Peyer's patch (tissue), 4 donors: ENCODE data around the gene EME2. TPM values are rescaled to one million over a fixed set of nuclear protein-coding genes. Genes with fewer than 3 reads are reported as not detected.
A peak's percentile ranks its signal among the peaks of the same experiment; 100 is the strongest.
"Not testable (repeated sequence)": the region's sequence is repeated elsewhere in the genome, so short reads cannot be mapped to it uniquely, and the experiment has no call there.

Experiments used
- DNase-seq, 3 donors: peaks; one replicate each; pipeline ENCODE4 v3.0.0-alpha.2; 2017 to 2019
- H3K27ac ChIP-seq, 4 donors: fragments of 200-600 bp; sonication (generic); one replicate each; pipeline ENCODE4 v1.5.1; 2016 to 2019
- H3K27me3 ChIP-seq, 2 donors: fragments of 200-600 bp; sonication (generic); one replicate each; pipeline ENCODE4 v1.5.1; 2019
- H3K36me3 ChIP-seq, 3 donors: fragments of 200-600 bp; sonication (generic); one replicate each; pipeline ENCODE4 v1.5.1; 2016 to 2019
- H3K4me1 ChIP-seq, 4 donors: fragments of 200-600 bp; sonication (generic); one replicate each; pipeline ENCODE4 v1.5.1; 2016 to 2019
- H3K4me3 ChIP-seq, 4 donors: fragments of 200-600 bp; sonication (generic); 1 replicate in 3 of 4; 2 replicates in 1 of 4; pipeline ENCODE4 v1.5.1; 2016 to 2019; ENCODE audit warnings: mild to moderate bottlenecking in 1 of 4
- H3K9me3 ChIP-seq, 4 donors: fragments of 200-600 bp; sonication (generic); one replicate each; pipeline ENCODE4 v1.5.1; 2016 to 2019; ENCODE audit warnings: mild to moderate bottlenecking in 1 of 4
- CTCF ChIP-seq, 6 experiments: fragments of 450-650 bp in 4 of 6; fragments of 200-600 bp in 2 of 6; sonication (generic) in 1 of 6; IDR thresholded peaks; one replicate each; pipeline ENCODE4 v1.5.1; 2017 to 2019; ENCODE audit warnings: antibody characterized with exemption in 6 of 6, mild to moderate bottlenecking in 3 of 6, moderate library complexity in 1 of 6
- POLR2A ChIP-seq, 2 donors: fragments of 450-650 bp; IDR thresholded peaks; one replicate each; pipeline ENCODE4 v1.5.1; 2017; ENCODE audit warnings: antibody characterized with exemption in 2 of 2, mild to moderate bottlenecking in 2 of 2, moderate library complexity in 2 of 2
- total RNA-seq, 4 donors: library from RNA; depleted of rRNA; stranded (reverse); fragments of >200 nt; gene quantifications; one replicate each; pipeline ENCODE4 v1.1.0, GENCODE V29; 2016

The EME2 gene
- total RNA-seq, 4 donors from 2014 or later, result 54.6 to 99.9 (median 67.0) TPM

- no peaks in the 10 kb centered on the region for H3K4me1 ChIP-seq
- H3K27ac ChIP-seq, result no peak within 1 kb of the TSS
- no peaks in the 10 kb centered on the region for H3K27me3 ChIP-seq
- H3K4me3 ChIP-seq, result no peak within 1 kb of the TSS
- peaks cover 0 to 18% (median 0%) of the 10 kb centered on the region in 3 donors for H3K36me3 ChIP-seq
- H3K9me3 ChIP-seq, result peaks cover 0 to 4% (median 0%) of the 10 kb centered on the region in 4 donors
- no peak for TF ChIP-seq CTCF (IDR thresholded peaks at IDR 0.05)
- TF ChIP-seq POLR2A (IDR thresholded peaks at IDR 0.05), result no peak
- peak in 2 of 3 donors; percentile 41 to 53 for DNase-seq
Measured at GRCh38 chr16:1793578-1794220, 21.1 kb downstream of the EME2 start, which contains the start of gene IGFALS. Gene IGFALS (minus strand): TSS chr16:1793705. CDS start chr16:1793652, 53 bp downstream.

- TF ChIP-seq CTCF (IDR thresholded peaks at IDR 0.05) (no peak), POLR2A (IDR thresholded peaks at IDR 0.05) (no peak)
- H3K4me3 ChIP-seq, result no peak overlapping the region
- H3K9me3 ChIP-seq, result peaks cover 0 to 4% (median 0%) of the 10 kb centered on the region in 4 donors
- no peaks in the 10 kb centered on the region for H3K4me1 ChIP-seq
- no peaks in the 10 kb centered on the region for H3K27me3 ChIP-seq
- H3K36me3 ChIP-seq, result peaks cover 0 to 12% (median 0%) of the 10 kb centered on the region in 3 donors
- H3K27ac ChIP-seq, result no peak overlapping the region
- DNase-seq, result peak in 1 of 3 donors; percentile 47
Measured at GRCh38 chr16:1794221-1794871, 21.7 kb downstream of the EME2 start.

- peaks cover 0 to 7% (median 0%) of the 10 kb centered on the region in 3 donors for H3K36me3 ChIP-seq
- H3K27ac ChIP-seq, result no peak overlapping the region
- no peaks in the 10 kb centered on the region for H3K27me3 ChIP-seq
- peaks cover 0 to 4% (median 0%) of the 10 kb centered on the region in 4 donors for H3K9me3 ChIP-seq
- H3K4me1 ChIP-seq, result no peaks in the 10 kb centered on the region
- no peak for DNase-seq
- no peak overlapping the region for H3K4me3 ChIP-seq
- TF ChIP-seq POLR2A (IDR thresholded peaks at IDR 0.05) (no peak), CTCF (IDR thresholded peaks at IDR 0.05) (no peak)
Measured at GRCh38 chr16:1794908-1795666, 22.5 kb downstream of the EME2 start.

GRCh38 chr16:1799263-1799662 is 26.7 kb downstream of the EME2 start:
- H3K4me3 ChIP-seq, H3K36me3 ChIP-seq, H3K27ac ChIP-seq, H3K27me3 ChIP-seq, DNase-seq, H3K9me3 ChIP-seq, H3K4me1 ChIP-seq: not testable (repeated sequence)

GRCh38 chr16:1800701-1801100 is 28.1 kb downstream of the EME2 start:
- Histone ChIP-seq H3K27ac (no peak overlapping the region), H3K4me1 (no peaks in the 10 kb centered on the region), H3K4me3 (no peak overlapping the region), H3K36me3 (no peaks in the 10 kb centered on the region), H3K27me3 (no peaks in the 10 kb centered on the region), H3K9me3 (peaks cover 0 to 4% (median 0%) of the 10 kb centered on the region in 4 donors)
- TF ChIP-seq POLR2A (IDR thresholded peaks at IDR 0.05), result no peak
- no peak for TF ChIP-seq CTCF (IDR thresholded peaks at IDR 0.05)
- no peak for DNase-seq

GRCh38 chr16:1807626-1808025 is 35.0 kb downstream of the EME2 start:
- Histone ChIP-seq H3K4me3 (no peak overlapping the region), H3K36me3 (peaks cover 0 to 46% (median 0%) of the 10 kb centered on the region in 3 donors), H3K27ac (no peak overlapping the region), H3K27me3 (no peaks in the 10 kb centered on the region), H3K9me3 (no peaks in the 10 kb centered on the region), H3K4me1 (no peaks in the 10 kb centered on the region)
- peak in 1 of 3 donors; percentile 42 for DNase-seq
- TF ChIP-seq POLR2A (IDR thresholded peaks at IDR 0.05), result no peak
